Naive thymus-derived CD4-positive, alpha-beta T cell (primary cell): ENCODE data around the gene ALDOA. TPM values are rescaled to one million over a fixed set of nuclear protein-coding genes. Genes with fewer than 3 reads are reported as not detected.
"Not testable (repeated sequence)": the region's sequence is repeated elsewhere in the genome, so short reads cannot be mapped to it uniquely, and the experiment has no call there.

Experiments
- ATAC-seq: fragments of 150-1000 bp; cut with Tn5 transposase; 2 replicates; pipeline ENCODE4 v1.10.0; 2021; ENCODE audit warnings: mild to moderate bottlenecking, moderate library complexity
- CTCF ChIA-PET: fragments of 350-600 bp; sonication (Branson Sonifier 250); formaldehyde crosslinking; loops from one replicate; lab custom pipeline; 2021; ENCODE audit warnings: antibody characterized with exemption; lab: Charles Lee
- POLR2A ChIA-PET: fragments of 350-600 bp; sonication (Branson Sonifier 250); formaldehyde crosslinking; loops from one replicate; lab custom pipeline; 2021; ENCODE audit warnings: antibody characterized with exemption, inconsistent platforms; lab: Charles Lee
- DNase-seq, 9 donors: peaks; one replicate each; pipeline versions ENCODE4 v3.0.0 to v3.0.0-alpha.2; 2020 to 2022; ENCODE audit warnings: mixed read lengths in 1 of 9
- H3K27ac ChIP-seq: one replicate; pipeline ENCODE4 v1.7.0; 2013; ENCODE audit warnings: mild to moderate bottlenecking, low read depth, low read length, moderate library complexity
- H3K27me3 ChIP-seq, 2 donors: one replicate each; pipeline ENCODE4 v1.7.0; 2013; ENCODE audit warnings: low read length in 2 of 2, mild to moderate bottlenecking in 2 of 2, moderate library complexity in 2 of 2; ENCODE audit not compliant: control insufficient read depth in 2 of 2, insufficient read depth in 2 of 2
- H3K36me3 ChIP-seq, 3 experiments: 1 replicate in 2 of 3; 2 replicates in 1 of 3; pipeline ENCODE4 v1.7.0; 2013; ENCODE audit warnings: low read length in 3 of 3, mild to moderate bottlenecking in 3 of 3, moderate library complexity in 1 of 3; ENCODE audit not compliant: insufficient read depth in 3 of 3, control insufficient read depth in 2 of 3
- H3K4me1 ChIP-seq, 2 donors: one replicate each; pipeline ENCODE4 v1.7.0; 2013; ENCODE audit warnings: low read length in 2 of 2, mild to moderate bottlenecking in 2 of 2, moderate library complexity in 1 of 2; ENCODE audit not compliant: control insufficient read depth in 2 of 2, insufficient read depth in 2 of 2
- H3K4me3 ChIP-seq: 2 replicates; pipeline ENCODE4 v1.7.0; 2013; ENCODE audit warnings: mild to moderate bottlenecking, low read length
- H3K9me3 ChIP-seq, 3 experiments: 1 replicate in 2 of 3; 2 replicates in 1 of 3; pipeline ENCODE4 v1.7.0; 2013; ENCODE audit warnings: low read length in 3 of 3; ENCODE audit not compliant: control insufficient read depth in 2 of 3
- H3K27ac Mint-ChIP-seq, 9 donors: one replicate each; pipeline ENCODE4 v1.8.0; 2020 to 2022; ENCODE audit warnings: mixed read lengths in 9 of 9, mild to moderate bottlenecking in 8 of 9, moderate library complexity in 5 of 9, inconsistent platforms in 2 of 9
- H3K27me3 Mint-ChIP-seq, 5 donors: one replicate each; pipeline ENCODE4 v1.8.0; 2021 to 2022; ENCODE audit warnings: mixed read lengths in 5 of 5, mild to moderate bottlenecking in 1 of 5
- H3K36me3 Mint-ChIP-seq, 5 donors: one replicate each; pipeline ENCODE4 v1.8.0; 2020 to 2022; ENCODE audit warnings: mixed read lengths in 5 of 5, mild to moderate bottlenecking in 3 of 5, inconsistent platforms in 1 of 5
- H3K4me1 Mint-ChIP-seq, 7 donors: one replicate each; pipeline ENCODE4 v1.8.0; 2020 to 2022; ENCODE audit warnings: mixed read lengths in 7 of 7, mild to moderate bottlenecking in 3 of 7, inconsistent platforms in 1 of 7
- H3K4me3 Mint-ChIP-seq, 10 donors: one replicate each; pipeline ENCODE4 v1.8.0; 2020 to 2022; ENCODE audit warnings: mild to moderate bottlenecking in 10 of 10, mixed read lengths in 10 of 10, moderate library complexity in 6 of 10, inconsistent platforms in 2 of 10
- H3K9me3 Mint-ChIP-seq, 11 donors: one replicate each; pipeline ENCODE4 v1.8.0; 2020 to 2022; ENCODE audit warnings: mixed read lengths in 11 of 11, mild to moderate bottlenecking in 4 of 11, inconsistent platforms in 1 of 11, moderate library complexity in 1 of 11
- intact Hi-C, 2 donors: fragments of 100-400 bp; cut with micrococcal nuclease; formaldehyde crosslinking; loops; one replicate each; pipeline ENCODE4 v1.15.1; 2023
- polyA plus RNA-seq, 2 donors: library from polyadenylated mRNA; unstranded; fragments of 300-500 nt; fragmentation: Illumina TruSeq; gene quantifications; one replicate each; pipeline ENCODE4 v1.2.3, GENCODE V29; 2021
- total RNA-seq, 6 experiments: library from RNA in 5 of 6; stranded (reverse) in 5 of 6; gene quantifications; 1 replicate in 5 of 6; 2 replicates in 1 of 6; pipeline ENCODE4 v1.2.3 and lab custom pipeline; 2021 to 2026

ALDOA gene
- total RNA-seq = 1,000 to 10,000 TPM in 1 of 5 experiments, 100 to 1,000 TPM in 4; 356 to 1,619 (median 584) TPM
- polyA plus RNA-seq = 1,000 to 10,000 TPM in 1 of 2 donors, 100 to 1,000 TPM in 1; 955 to 1,316 TPM
- total RNA-seq (lab: John Stamatoyannopoulos, UW) = 10.8 reads per million, percentile 37 among the genes with 10 or more reads in this experiment

DNA sequence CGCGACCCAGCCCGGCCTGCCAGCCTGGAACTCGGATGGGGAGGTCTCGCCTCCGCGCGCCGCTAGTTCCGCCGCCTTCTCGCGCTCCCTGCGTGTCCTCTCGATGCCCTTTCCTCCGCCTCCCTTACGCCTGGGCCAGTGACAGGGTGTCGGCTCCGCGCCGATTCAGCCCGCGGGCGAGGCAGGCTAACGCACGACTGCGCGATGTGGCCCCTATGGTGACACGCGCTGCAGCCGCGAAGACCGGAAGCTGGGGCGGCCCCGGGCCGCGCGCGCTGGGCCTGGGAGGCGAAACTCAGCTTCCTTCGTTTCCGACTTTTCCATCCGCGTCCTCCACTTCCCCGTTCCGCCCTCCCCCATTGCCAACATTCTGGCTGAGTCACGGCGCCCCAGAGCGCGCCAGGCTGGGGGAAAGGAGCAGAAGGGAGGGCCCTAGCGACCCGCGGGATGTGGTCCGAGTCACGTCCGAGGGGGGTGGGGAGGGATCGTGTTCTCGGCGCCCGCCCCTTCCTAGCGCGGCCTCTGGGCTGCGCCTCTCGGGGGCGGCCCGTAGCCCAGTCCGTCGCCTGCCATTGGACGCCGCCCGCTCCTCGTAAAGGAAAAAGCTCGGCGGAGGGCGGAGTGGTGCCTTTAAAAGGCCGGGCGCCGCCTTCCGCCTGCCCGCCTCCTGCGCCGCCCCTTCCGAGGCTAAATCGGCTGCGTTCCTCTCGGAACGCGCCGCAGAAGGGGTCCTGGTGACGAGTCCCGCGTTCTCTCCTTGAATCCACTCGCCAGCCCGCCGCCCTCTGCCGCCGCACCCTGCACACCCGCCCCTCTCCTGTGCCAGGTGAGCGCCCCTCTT, at the start of gene ALDOA:
TSS of gene ALDOA (plus strand) at position 659 of the 841 bp plus-strand sequence. CDS start 1,138 bp downstream, outside the sequence.
- Mint-ChIP-seq H3K4me1 (peaks cover 22 to 44% (median 35%) of the 10 kb centered on the region in 7 donors), H3K36me3 (peaks cover 0 to 29% (median 13%) of the 10 kb centered on the region in 5 donors), H3K27me3 (no peaks in the 10 kb centered on the region), H3K27ac (peak within 1 kb of the TSS; percentile 90 to 99 (median 98)), H3K4me3 (peak within 1 kb of the TSS; percentile 96 to 100 (median 99)), H3K9me3 (no peaks in the 10 kb centered on the region)
- Histone ChIP-seq H3K27me3 (no peaks in the 10 kb centered on the region), H3K4me3 (peak within 1 kb of the TSS; percentile 94), H3K4me1 (peaks cover 13 to 37% of the 10 kb centered on the region in 2 donors), H3K27ac (peak within 1 kb of the TSS; percentile 83), H3K9me3 (no peaks in the 10 kb centered on the region), H3K36me3 (peaks cover 18 to 47% (median 19%) of the 10 kb centered on the region in 3 experiments)
- intact Hi-C loops = loop anchor here (1.0 to 10.0 kb wide), 19 partner anchors 10 to 857 kb away; partner anchors contain the start of genes FBRS (in 2 of the 2), MAPK3 (in 2 of the 2), PPP4C (in 2 of the 2) and CORO1A (in 1 of the 2)
- ATAC-seq = peak; percentile 90
- DNase-seq = peak; percentile 82 to 97 (median 92)
- ChIA-PET POLR2A (interaction anchor here (0.6 to 6.3 kb wide), 49 partner anchors 11 to 813 kb away, joined by 3 to 159 read pairs (median 4); partner anchors contain the start of genes CD2BP2, CORO1A, DCTPP1 and KCTD13), CTCF (interaction anchor here (0.6 to 2.1 kb wide), 4 partner anchors 10 to 342 kb away, joined by 3 to 10 read pairs (median 4); partner anchors contain the start of genes TBX6 and ZNF771)

- ChIA-PET CTCF (interaction anchor here (1.6 kb wide), 1 partner anchor 316 kb away, joined by 5 read pairs; no protein-coding TSS in a partner anchor), POLR2A (interaction anchor here (1.1 kb wide), 1 partner anchor 354 kb away, joined by 3 read pairs; no protein-coding TSS in a partner anchor)
- peaks cover 0 to 3% (median 0%) of the 10 kb centered on the region in 11 donors for H3K9me3 Mint-ChIP-seq
- ATAC-seq (no peak), DNase-seq (no peak)
- intact Hi-C loops = no loop called here
- H3K27ac Mint-ChIP-seq = no peak overlapping the region
- H3K4me3 Mint-ChIP-seq = no peak overlapping the region
- Histone ChIP-seq H3K4me1 (peaks cover 7 to 8% of the 10 kb centered on the region in 2 donors), H3K9me3 (no peaks in the 10 kb centered on the region), H3K36me3 (no peaks in the 10 kb centered on the region), H3K27me3 (peaks cover 0 to 4% of the 10 kb centered on the region in 2 donors), H3K27ac (no peak overlapping the region), H3K4me3 (no peak overlapping the region)
- H3K4me1 Mint-ChIP-seq = peaks cover 9 to 19% (median 14%) of the 10 kb centered on the region in 7 donors
- H3K36me3 Mint-ChIP-seq = no peaks in the 10 kb centered on the region
- peaks cover 0 to 43% (median 5%) of the 10 kb centered on the region in 5 donors for H3K27me3 Mint-ChIP-seq
Measured at GRCh38 chr16:30016555-30017276, 48.8 kb upstream of the ALDOA start.

GRCh38 chr16:30017277-30017656, 48.3 kb upstream of the ALDOA start:
- no peaks in the 10 kb centered on the region for H3K36me3 Mint-ChIP-seq
- H3K4me3 Mint-ChIP-seq = no peak overlapping the region
- H3K4me1 Mint-ChIP-seq = peaks cover 5 to 17% (median 10%) of the 10 kb centered on the region in 7 donors
- ChIA-PET POLR2A (no interaction called here), CTCF (interaction anchor here (0.6 to 1.6 kb wide), 2 partner anchors 15 to 317 kb away, joined by 3 to 5 read pairs; no protein-coding TSS in a partner anchor)
- Histone ChIP-seq H3K4me3 (no peak overlapping the region), H3K9me3 (no peaks in the 10 kb centered on the region), H3K36me3 (no peaks in the 10 kb centered on the region), H3K4me1 (peaks cover 8% of the 10 kb centered on the region in 2 donors), H3K27ac (no peak overlapping the region), H3K27me3 (peaks cover 0 to under 1% of the 10 kb centered on the region in 2 donors)
- peaks cover 0 to 3% (median 0%) of the 10 kb centered on the region in 11 donors for H3K9me3 Mint-ChIP-seq
- peaks cover 0 to 37% (median 0%) of the 10 kb centered on the region in 5 donors for H3K27me3 Mint-ChIP-seq
- no peak for DNase-seq
- intact Hi-C loops = no loop called here
- H3K27ac Mint-ChIP-seq = no peak overlapping the region
- ATAC-seq = no peak

- H3K9me3 Mint-ChIP-seq, H3K27ac ChIP-seq, H3K4me3 ChIP-seq, H3K27ac Mint-ChIP-seq, H3K4me3 Mint-ChIP-seq, DNase-seq, H3K36me3 Mint-ChIP-seq, intact Hi-C loops, H3K4me1 ChIP-seq, H3K9me3 ChIP-seq, H3K27me3 ChIP-seq, ATAC-seq, H3K36me3 ChIP-seq: not testable (repeated sequence)
- POLR2A ChIA-PET = interaction anchor here (0.8 kb wide), 1 partner anchor 371 kb away, joined by 3 read pairs; no protein-coding TSS in a partner anchor
- CTCF ChIA-PET = interaction anchor here (0.6 to 1.6 kb wide), 3 partner anchors 15 to 333 kb away, joined by 3 to 5 read pairs (median 3); no protein-coding TSS in a partner anchor
- H3K4me1 Mint-ChIP-seq = peaks cover 5 to 17% (median 10%) of the 10 kb centered on the region in 7 donors
- H3K27me3 Mint-ChIP-seq = peaks cover 0 to 31% (median 0%) of the 10 kb centered on the region in 5 donors
Measured at GRCh38 chr16:30017937-30018336, 47.6 kb upstream of the ALDOA start.

DNA sequence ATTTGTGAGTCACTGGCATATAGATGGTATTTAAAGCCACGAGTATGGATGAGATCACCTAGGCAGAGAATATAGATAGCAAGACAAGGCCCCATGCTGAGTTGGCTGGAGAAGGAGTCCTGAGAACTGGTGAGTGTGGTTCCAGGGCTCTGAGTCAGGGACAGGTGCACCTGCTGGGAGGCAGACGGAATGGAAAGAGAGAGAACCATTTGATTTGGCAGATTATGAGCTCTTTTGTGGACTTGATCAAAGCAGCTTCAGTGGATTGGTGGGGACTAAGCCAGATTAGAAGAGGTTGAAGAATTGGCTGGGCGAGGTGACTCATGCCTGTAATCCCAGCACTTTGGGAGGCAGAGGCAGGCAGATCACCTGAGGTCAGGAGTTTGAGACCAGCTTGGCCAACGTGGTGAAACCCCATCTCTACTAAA, 46.8 kb upstream of the ALDOA start:
- Histone ChIP-seq H3K27me3 (no peaks in the 10 kb centered on the region), H3K9me3 (no peaks in the 10 kb centered on the region), H3K36me3 (no peaks in the 10 kb centered on the region), H3K4me3 (no peak overlapping the region), H3K27ac (no peak overlapping the region), H3K4me1 (peaks cover 8% of the 10 kb centered on the region in 2 donors)
- intact Hi-C loops = no loop called here
- Mint-ChIP-seq H3K27me3 (peaks cover 0 to 29% (median 0%) of the 10 kb centered on the region in 5 donors), H3K4me3 (peak overlapping the region in 1 of 10 donors; percentile 0), H3K4me1 (peaks cover 5 to 17% (median 10%) of the 10 kb centered on the region in 7 donors), H3K36me3 (no peaks in the 10 kb centered on the region), H3K27ac (no peak overlapping the region), H3K9me3 (peaks cover 0 to 3% (median 0%) of the 10 kb centered on the region in 11 donors)
- DNase-seq = no peak
- POLR2A ChIA-PET = interaction anchor here (0.8 kb wide), 1 partner anchor 372 kb away, joined by 3 read pairs; no protein-coding TSS in a partner anchor
- CTCF ChIA-PET = interaction anchor here (0.6 to 1.1 kb wide), 2 partner anchors 161 to 334 kb away, joined by 3 read pairs; no protein-coding TSS in a partner anchor
- ATAC-seq = no peak
